NCI-H1105 (cell line): Measurements from ENCODE around the gene NPEPPS.

Experiments used
- DNase-seq: peaks from one replicate; lab custom pipeline; 2025; lab: John Stamatoyannopoulos, UW

NPEPPS gene

DNA sequence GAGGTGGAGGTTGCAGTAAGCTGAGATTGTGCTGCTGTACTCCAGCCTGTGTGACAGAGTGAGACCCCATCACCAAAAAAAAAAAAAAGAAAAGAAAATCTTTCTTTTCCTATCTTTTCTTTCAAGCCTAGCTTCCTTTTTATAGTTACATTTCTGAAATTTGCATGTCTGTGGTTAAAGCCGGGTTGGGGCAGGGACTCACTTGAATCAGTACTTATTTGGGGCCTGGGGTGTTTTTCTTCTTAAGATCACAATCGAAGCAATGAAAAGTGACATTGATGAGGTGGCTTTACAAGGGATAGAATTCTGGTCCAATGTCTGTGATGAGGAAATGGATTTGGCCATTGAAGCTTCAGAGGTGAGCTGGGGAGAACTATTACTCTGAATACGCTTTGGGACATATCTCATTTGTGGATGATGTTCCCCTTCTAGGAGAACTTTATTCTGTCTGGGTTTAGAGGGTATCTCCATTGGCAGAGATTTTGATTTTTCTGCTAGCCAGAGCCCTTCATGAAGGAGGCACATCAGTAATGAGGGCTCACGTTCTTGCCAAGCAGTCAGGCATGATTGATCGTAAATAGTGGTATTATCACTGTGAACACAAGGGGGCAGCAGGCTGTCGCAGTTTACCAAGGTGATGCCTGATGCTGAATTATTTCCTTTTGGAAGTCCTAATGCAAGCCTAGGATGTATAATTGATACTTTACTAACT, 133.2 kb downstream of the NPEPPS start:
- peak; percentile 44 for DNase-seq

GRCh38 chr17:47664624-47664941, 133.7 kb downstream of the NPEPPS start:
- no peak for DNase-seq

GRCh38 chr17:47665655-47666054, 134.7 kb downstream of the NPEPPS start:
- DNase-seq = no peak

DNA sequence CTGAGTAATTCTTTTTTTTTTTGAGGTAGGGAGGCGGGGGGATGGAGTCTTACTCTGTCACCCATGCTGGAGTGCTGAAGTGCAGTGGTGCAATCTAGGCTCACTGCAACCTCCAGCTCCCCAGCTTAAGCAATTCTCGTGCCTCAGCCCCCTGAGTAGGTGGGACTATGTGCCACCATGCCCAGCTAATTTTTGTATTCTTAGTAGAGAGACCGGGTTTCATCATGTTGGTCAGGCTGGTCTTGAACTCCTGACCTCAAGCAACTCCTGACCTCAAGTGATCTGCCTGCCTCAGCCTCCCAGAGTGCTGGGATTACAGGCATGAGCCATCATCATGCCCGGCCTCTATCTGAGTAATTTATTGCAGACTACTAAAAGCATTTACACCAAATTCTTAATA, 138.2 kb downstream of the NPEPPS start:
- no peak for DNase-seq

GRCh38 chr17:47670064-47670463, 139.2 kb downstream of the NPEPPS start:
- no peak for DNase-seq
